A673 (cell line): ENCODE data around the gene QKI. TPM values are rescaled to one million over a fixed set of nuclear protein-coding genes. Genes with fewer than 3 reads are reported as not detected.

Source experiments
- BruUV-seq: library from RNA; stranded (reverse); fragments of 400-500 nt; replicated peaks from 2 replicates; lab custom pipeline; 2021; lab: Mats Ljungman, UMichigan
- CTCF ChIA-PET: fragments of 300-600 bp; sonication (Branson Sonifier 250); formaldehyde crosslinking; loops from one replicate; lab custom pipeline; 2022; ENCODE audit warnings: antibody characterized with exemption; lab: Charles Lee
- POLR2A ChIA-PET: fragments of 300-600 bp; sonication (Branson Sonifier 250); formaldehyde crosslinking; loops from one replicate; lab custom pipeline; 2022; ENCODE audit warnings: antibody characterized with exemption; ENCODE audit not compliant: low non-redundant PET; lab: Charles Lee
- DNase-seq: peaks from one replicate; pipeline ENCODE4 v3.0.0-alpha.2; 2015; ENCODE audit warnings: low spot score
- H3K27ac ChIP-seq: fragments of 200-600 bp; sonication (generic); 2 replicates; pipeline ENCODE4 v1.5.1; 2016; ENCODE audit warnings: mixed run types, low read depth, mild to moderate bottlenecking, mixed read lengths, antibody characterized with exemption, low read length; ENCODE audit not compliant: poor library complexity, severe bottlenecking
- H3K27me3 ChIP-seq: fragments of 200-600 bp; sonication (generic); replicated peaks from 2 replicates; pipeline ENCODE4 v1.6.1; 2017; ENCODE audit warnings: mixed run types, low read depth, mild to moderate bottlenecking, mixed read lengths, antibody characterized with exemption, low read length; ENCODE audit not compliant: insufficient read depth, poor library complexity
- H3K36me3 ChIP-seq: fragments of 200-600 bp; sonication (generic); 2 replicates; pipeline ENCODE4 v1.6.1; 2016; ENCODE audit warnings: mixed run types, mild to moderate bottlenecking, mixed read lengths, antibody characterized with exemption, low read length; ENCODE audit not compliant: insufficient read depth, poor library complexity, severe bottlenecking
- H3K4me1 ChIP-seq: fragments of 200-600 bp; sonication (generic); 2 replicates; pipeline ENCODE4 v1.6.1; 2017; ENCODE audit warnings: mixed run types, mild to moderate bottlenecking, mixed read lengths, antibody characterized with exemption, low read length; ENCODE audit not compliant: insufficient read depth, poor library complexity, severe bottlenecking
- H3K4me3 ChIP-seq: fragments of 200-600 bp; sonication (generic); 2 replicates; pipeline ENCODE4 v1.5.1; 2016; ENCODE audit warnings: low read depth, mixed run types, mild to moderate bottlenecking, mixed read lengths, low read length; ENCODE audit not compliant: poor library complexity, severe bottlenecking
- H3K9me3 ChIP-seq: fragments of 200-600 bp; sonication (generic); 2 replicates; pipeline ENCODE4 v1.6.1; 2016; ENCODE audit warnings: mixed run types, low read depth, mild to moderate bottlenecking, mixed read lengths, antibody characterized with exemption, low read length; ENCODE audit not compliant: poor library complexity, severe bottlenecking
- CTCF ChIP-seq: fragments of 300-800, 200-600 bp; sonication (generic); conservative IDR thresholded peaks from 2 replicates; pipeline ENCODE4 v1.5.1; 2017; ENCODE audit warnings: low read depth, mild to moderate bottlenecking, antibody characterized with exemption, low read length, moderate library complexity, mixed read lengths
- EZH2 ChIP-seq: fragments of 200-600 bp; sonication (generic); IDR thresholded peaks from 2 replicates; pipeline ENCODE4 v1.6.1; 2017; ENCODE audit warnings: borderline replicate concordance, low read depth, mild to moderate bottlenecking, mixed read lengths, antibody characterized with exemption, low read length; ENCODE audit not compliant: poor library complexity, severe bottlenecking
- intact Hi-C: fragments of 100-400 bp; cut with micrococcal nuclease; formaldehyde crosslinking; loops from one replicate; pipeline ENCODE4 v1.10.0; 2022; ENCODE audit not compliant: unreplicated experiment
- total RNA-seq: library from RNA; stranded (reverse); gene quantifications from 2 replicates; pipeline ENCODE4 v1.2.3, GENCODE V29; 2021

QKI gene
- total RNA-seq, 1 experiment from 2014 or later: 128 TPM

GRCh38 chr6:163491737-163492300 is 77.3 kb downstream of the QKI start:
- no TSS peak for BruUV-seq
- ChIA-PET POLR2A (no interaction called here), CTCF (no interaction called here)
- no peaks in the 10 kb centered on the region for H3K9me3 ChIP-seq
- no peak for TF ChIP-seq CTCF
- no peak for TF ChIP-seq EZH2
- no peak overlapping the region for H3K4me3 ChIP-seq
- H3K27me3 ChIP-seq: no peaks in the 10 kb centered on the region
- DNase-seq: no peak
- H3K27ac ChIP-seq: peak overlapping the region; percentile 26
- intact Hi-C loops: no loop called here
- H3K4me1 ChIP-seq: peaks cover 32% of the 10 kb centered on the region
- no peaks in the 10 kb centered on the region for H3K36me3 ChIP-seq

- ChIA-PET POLR2A (no interaction called here), CTCF (no interaction called here)
- peaks cover 28% of the 10 kb centered on the region for H3K4me1 ChIP-seq
- no peaks in the 10 kb centered on the region for H3K27me3 ChIP-seq
- BruUV-seq: no TSS peak
- no peaks in the 10 kb centered on the region for H3K9me3 ChIP-seq
- intact Hi-C loops: no loop called here
- H3K27ac ChIP-seq: no peak overlapping the region
- H3K4me3 ChIP-seq: no peak overlapping the region
- no peaks in the 10 kb centered on the region for H3K36me3 ChIP-seq
- peak; percentile 34 for DNase-seq
- TF ChIP-seq CTCF: no peak
- no peak for TF ChIP-seq EZH2
These were observed 79.8 kb downstream of the QKI start for GRCh38 chr6:163494279-163494727.

- no TSS peak for BruUV-seq
These were observed 81.7 kb downstream of the QKI start for GRCh38 chr6:163496205-163496604.

More at GRCh38 chr6:163496205-163496604, 81.7 kb downstream of the QKI start:
- no peak overlapping the region for H3K27ac ChIP-seq
- no peaks in the 10 kb centered on the region for H3K36me3 ChIP-seq
- DNase-seq: no peak
- H3K4me3 ChIP-seq: no peak overlapping the region
- CTCF ChIA-PET: no interaction called here
- TF ChIP-seq CTCF: no peak
- TF ChIP-seq EZH2: no peak
- peaks cover 11% of the 10 kb centered on the region for H3K4me1 ChIP-seq
- no peaks in the 10 kb centered on the region for H3K27me3 ChIP-seq
- POLR2A ChIA-PET: no interaction called here
- intact Hi-C loops: no loop called here
- H3K9me3 ChIP-seq: no peaks in the 10 kb centered on the region
